ENCODE data around the gene AKT1S1. TPM values are rescaled to one million over a fixed set of nuclear protein-coding genes. Genes with fewer than 3 reads are reported as not detected.

Gene AKT1S1
- total and polyA plus RNA-seq, 2 of the 13 experiments (the other 11 are each of a cell fraction or from before 2014, with no cell fraction given), result 13.5 to 27.8 TPM

DNA sequence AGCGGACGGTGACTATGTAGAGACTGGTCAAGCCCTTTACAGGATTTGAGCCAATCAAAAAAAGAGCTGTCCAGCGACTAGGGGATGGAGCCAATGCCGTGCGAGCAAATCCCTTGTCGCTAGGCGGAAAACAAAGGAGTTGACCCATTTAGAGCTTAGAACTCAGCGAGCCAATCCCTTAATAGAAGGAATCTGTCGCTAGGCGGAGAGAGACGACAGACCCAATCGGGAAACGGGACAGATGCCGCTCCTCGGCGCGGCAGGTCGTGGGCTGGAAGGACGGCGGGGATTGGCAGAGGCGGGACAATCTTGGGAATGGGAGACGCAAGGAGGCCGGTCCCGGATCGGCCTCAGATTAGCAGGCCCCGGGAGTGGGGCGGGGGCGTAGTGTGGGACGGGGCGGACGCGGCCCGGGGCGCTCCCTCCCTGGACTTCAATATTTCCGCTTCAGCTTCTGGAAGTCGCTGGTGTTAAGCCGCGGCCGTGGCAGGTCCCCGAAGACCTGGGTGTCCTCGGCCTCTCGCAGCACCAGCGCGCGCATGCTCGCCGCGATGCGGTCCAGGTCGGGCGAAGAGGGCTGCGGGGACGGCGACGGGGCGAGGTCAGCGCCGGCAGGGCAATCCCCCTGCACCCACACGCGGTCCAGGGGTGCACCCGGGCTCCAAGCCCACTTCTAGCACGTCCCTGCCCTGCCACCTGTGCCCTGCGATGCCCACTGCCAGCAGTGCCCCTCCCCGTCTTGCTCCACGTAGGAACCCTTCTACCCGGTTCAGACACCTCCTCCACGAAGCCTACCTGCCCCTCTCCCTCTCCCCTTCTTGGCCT lies 7.5 kb downstream of the AKT1S1 start (continued):
- TF ChIP-seq, protein P1, sequence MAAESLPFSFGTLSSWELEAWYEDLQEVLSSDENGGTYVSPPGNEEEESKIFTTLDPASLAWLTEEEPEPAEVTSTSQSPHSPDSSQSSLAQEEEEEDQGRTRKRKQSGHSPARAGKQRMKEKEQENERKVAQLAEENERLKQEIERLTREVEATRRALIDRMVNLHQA (CRISPR knock-in tag; IDR thresholded peaks at IDR 0.05), result no peak
- TF ChIP-seq, protein P2, sequence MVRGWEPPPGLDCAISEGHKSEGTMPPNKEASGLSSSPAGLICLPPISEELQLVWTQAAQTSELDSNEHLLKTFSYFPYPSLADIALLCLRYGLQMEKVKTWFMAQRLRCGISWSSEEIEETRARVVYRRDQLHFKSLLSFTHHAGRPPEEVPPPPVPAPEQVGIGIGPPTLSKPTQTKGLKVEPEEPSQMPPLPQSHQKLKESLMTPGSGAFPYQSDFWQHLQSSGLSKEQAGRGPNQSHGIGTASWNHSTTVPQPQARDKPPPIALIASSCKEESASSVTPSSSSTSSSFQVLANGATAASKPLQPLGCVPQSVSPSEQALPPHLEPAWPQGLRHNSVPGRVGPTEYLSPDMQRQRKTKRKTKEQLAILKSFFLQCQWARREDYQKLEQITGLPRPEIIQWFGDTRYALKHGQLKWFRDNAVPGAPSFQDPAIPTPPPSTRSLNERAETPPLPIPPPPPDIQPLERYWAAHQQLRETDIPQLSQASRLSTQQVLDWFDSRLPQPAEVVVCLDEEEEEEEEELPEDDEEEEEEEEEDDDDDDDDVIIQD (CRISPR knock-in tag; IDR thresholded peaks at IDR 0.05; ENCODE audit: low read depth), result no peak
- TF ChIP-seq SRF (IDR thresholded peaks at IDR 0.05; ENCODE audit: low read depth, low read length) (0 out of 2 replicates have a peak, but pooled peaks have one; percentile 40), PHB2 (IDR thresholded peaks at IDR 0.05; ENCODE audit: partially characterized antibody) (no peak), LCORL (IDR thresholded peaks at IDR 0.05) (no peak), LCORL (CRISPR knock-in tag; IDR thresholded peaks at IDR 0.05) (0 out of 2 replicates have a peak, but pooled peaks have one; percentile 43), NBN (conservative IDR thresholded peaks at IDR 0.05) (no peak), RNF2 (conservative IDR thresholded peaks at IDR 0.05; ENCODE audit: low read depth) (no peak; the same call in 1 of the 2 replicates), NONO (IDR thresholded peaks at IDR 0.05) (no peak), NONO (CRISPR knock-in tag; conservative IDR thresholded peaks at IDR 0.05) (no peak), ZNF644 (CRISPR knock-in tag; IDR thresholded peaks at IDR 0.05; ENCODE audit: low read depth) (no peak), SP2 (CRISPR knock-in tag; IDR thresholded peaks at IDR 0.05) (peak; percentile 83), DNMT3B (CRISPR knock-in tag; conservative IDR thresholded peaks at IDR 0.05) (no peak), SUZ12 (IDR thresholded peaks at IDR 0.05; ENCODE audit: low read depth, low read length) (no peak), HNF4A (CRISPR knock-in tag; IDR thresholded peaks at IDR 0.05) (no peak)
- TF ChIP-seq, protein P3, sequence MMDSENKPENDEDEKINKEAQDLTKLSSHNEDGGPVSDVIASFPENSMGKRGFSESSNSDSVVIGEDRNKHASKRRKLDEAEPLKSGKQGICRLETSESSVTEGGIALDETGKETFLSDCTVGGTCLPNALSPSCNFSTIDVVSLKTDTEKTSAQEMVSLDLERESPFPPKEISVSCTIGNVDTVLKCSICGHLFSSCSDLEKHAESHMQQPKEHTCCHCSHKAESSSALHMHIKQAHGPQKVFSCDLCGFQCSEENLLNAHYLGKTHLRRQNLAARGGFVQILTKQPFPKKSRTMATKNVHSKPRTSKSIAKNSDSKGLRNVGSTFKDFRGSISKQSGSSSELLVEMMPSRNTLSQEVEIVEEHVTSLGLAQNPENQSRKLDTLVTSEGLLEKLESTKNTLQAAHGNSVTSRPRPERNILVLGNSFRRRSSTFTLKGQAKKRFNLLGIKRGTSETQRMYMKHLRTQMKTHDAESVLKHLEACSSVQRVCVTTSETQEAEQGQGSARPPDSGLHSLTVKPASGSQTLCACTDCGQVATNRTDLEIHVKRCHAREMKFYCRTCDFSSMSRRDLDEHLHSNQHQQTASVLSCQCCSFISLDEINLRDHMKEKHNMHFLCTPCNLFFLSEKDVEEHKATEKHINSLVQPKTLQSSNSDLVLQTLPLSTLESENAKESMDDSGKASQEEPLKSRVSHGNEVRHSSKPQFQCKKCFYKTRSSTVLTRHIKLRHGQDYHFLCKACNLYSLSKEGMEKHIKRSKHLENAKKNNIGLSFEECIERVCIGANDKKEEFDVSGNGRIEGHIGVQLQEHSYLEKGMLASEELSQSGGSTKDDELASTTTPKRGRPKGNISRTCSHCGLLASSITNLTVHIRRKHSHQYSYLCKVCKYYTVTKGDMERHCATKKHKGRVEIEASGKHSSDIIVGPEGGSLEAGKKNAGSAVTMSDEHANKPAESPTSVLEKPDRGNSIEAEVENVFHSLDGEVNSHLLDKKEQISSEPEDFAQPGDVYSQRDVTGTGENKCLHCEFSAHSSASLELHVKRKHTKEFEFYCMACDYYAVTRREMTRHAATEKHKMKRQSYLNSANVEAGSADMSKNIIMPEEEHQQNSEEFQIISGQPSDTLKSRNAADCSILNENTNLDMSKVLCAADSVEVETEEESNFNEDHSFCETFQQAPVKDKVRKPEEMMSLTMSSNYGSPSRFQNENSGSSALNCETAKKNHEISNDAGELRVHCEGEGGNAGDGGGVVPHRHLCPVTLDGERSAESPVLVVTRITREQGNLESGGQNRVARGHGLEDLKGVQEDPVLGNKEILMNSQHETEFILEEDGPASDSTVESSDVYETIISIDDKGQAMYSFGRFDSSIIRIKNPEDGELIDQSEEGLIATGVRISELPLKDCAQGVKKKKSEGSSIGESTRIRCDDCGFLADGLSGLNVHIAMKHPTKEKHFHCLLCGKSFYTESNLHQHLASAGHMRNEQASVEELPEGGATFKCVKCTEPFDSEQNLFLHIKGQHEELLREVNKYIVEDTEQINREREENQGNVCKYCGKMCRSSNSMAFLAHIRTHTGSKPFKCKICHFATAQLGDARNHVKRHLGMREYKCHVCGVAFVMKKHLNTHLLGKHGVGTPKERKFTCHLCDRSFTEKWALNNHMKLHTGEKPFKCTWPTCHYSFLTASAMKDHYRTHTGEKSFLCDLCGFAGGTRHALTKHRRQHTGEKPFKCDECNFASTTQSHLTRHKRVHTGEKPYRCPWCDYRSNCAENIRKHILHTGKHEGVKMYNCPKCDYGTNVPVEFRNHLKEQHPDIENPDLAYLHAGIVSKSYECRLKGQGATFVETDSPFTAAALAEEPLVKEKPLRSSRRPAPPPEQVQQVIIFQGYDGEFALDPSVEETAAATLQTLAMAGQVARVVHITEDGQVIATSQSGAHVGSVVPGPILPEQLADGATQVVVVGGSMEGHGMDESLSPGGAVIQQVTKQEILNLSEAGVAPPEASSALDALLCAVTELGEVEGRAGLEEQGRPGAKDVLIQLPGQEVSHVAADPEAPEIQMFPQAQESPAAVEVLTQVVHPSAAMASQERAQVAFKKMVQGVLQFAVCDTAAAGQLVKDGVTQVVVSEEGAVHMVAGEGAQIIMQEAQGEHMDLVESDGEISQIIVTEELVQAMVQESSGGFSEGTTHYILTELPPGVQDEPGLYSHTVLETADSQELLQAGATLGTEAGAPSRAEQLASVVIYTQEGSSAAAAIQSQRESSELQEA (CRISPR knock-in tag; IDR thresholded peaks at IDR 0.05; ENCODE audit: not compliant biosample characterization), result no peak
- TF ChIP-seq, protein P4, sequence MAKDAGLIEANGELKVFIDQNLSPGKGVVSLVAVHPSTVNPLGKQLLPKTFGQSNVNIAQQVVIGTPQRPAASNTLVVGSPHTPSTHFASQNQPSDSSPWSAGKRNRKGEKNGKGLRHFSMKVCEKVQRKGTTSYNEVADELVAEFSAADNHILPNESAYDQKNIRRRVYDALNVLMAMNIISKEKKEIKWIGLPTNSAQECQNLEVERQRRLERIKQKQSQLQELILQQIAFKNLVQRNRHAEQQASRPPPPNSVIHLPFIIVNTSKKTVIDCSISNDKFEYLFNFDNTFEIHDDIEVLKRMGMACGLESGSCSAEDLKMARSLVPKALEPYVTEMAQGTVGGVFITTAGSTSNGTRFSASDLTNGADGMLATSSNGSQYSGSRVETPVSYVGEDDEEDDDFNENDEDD (CRISPR knock-in tag; IDR thresholded peaks at IDR 0.05; ENCODE audit: borderline replicate concordance), result peak; percentile 38; the same call in 1 of the 2 replicates
- TF ChIP-seq, protein P5, sequence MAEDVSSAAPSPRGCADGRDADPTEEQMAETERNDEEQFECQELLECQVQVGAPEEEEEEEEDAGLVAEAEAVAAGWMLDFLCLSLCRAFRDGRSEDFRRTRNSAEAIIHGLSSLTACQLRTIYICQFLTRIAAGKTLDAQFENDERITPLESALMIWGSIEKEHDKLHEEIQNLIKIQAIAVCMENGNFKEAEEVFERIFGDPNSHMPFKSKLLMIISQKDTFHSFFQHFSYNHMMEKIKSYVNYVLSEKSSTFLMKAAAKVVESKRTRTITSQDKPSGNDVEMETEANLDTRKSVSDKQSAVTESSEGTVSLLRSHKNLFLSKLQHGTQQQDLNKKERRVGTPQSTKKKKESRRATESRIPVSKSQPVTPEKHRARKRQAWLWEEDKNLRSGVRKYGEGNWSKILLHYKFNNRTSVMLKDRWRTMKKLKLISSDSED (CRISPR knock-in tag; IDR thresholded peaks at IDR 0.05), result no peak
